ENCODE data around the gene HOOK1. TPM values are rescaled to one million over a fixed set of nuclear protein-coding genes. Genes with fewer than 3 reads are reported as not detected.
"Not testable (repeated sequence)": the region's sequence is repeated elsewhere in the genome, so short reads cannot be mapped to it uniquely, and the experiment has no call there.

HOOK1 gene
- total RNA-seq, 2 experiments from 2014 or later = 8.6 to 11.1 TPM

DNA sequence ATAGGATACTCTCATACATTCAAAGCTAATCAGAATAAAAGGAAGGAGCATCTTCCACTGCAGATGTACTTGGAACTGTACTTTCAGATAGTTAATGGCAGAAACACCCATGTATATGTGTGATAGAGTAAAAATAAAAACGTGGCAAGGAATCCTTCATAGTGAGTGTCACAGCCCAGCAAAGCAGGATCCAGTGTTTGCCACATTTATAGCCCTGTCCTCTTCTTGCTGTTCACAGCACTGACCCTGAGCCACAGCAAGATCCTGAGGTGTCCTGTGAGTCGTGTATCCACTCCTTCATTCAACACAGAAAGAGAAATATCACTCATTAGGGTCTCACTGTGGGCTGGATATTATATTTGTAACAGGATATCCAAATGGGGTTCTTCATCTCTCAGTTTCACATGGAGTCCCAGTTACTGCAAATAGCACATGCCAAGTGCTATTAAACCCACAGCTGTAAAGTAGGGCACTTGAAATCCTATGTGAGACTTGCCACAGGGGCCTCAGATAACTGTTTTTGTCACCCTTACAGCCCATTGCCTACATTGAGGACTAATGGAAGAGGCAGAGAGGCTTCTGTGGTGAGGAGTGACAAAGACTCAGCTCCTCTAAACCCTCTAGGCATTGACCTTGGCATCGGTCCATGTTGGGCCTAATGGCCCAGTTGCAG is 70.5 kb downstream of the HOOK1 start:
- peaks cover 7% of the 10 kb centered on the region for H3K36me3 Mint-ChIP-seq
- POLR2A ChIA-PET = no interaction called here
- no peak for ATAC-seq (ENCODE audit: low read depth)

DNA sequence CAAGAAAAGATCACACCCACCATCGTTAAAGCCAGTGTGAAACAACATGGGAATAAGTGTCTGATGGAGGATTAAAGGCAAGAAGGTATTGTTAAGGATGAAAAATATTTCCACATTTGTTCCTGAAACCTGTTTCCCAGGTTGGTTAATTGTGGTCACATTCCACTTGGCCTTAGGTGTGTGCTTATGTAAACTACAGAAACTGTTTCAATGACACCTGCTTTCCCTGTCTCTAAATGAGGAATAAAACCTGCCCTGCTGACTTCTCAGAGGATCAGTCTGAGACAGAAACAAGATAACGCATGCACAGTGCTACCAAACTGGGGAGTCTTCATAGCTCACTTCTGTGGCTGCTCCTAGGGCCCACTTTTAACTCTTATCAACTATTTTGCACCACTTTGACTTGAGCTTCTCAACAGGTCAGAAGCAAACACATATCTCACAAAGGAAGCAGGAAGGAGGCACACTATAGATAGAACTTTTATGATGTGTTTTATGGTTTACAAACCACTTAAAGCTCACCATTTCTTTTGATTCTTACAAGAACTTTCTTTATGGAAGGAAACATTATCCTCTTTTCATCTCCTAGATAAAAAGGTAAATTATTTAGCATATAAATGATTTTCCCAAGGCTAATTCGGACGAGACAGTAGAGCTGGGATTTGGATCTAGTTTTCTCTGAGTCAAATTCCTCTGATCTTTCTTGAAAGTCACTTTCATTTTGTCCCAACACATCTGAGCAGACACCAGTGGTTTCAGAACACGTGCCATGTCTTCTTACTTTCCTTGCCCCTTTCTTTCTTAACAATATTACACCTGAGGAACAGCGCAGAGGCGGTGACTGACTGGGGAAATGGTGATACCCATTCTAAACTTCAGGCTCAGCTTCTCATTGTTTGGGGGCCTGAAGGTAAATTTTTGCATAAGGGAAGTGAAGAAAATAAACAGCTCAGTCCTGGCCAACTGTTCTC is 78.4 kb downstream of the HOOK1 start:
- ATAC-seq (ENCODE audit: low read depth) (peak; percentile 74), DNase-seq (no peak)
- H3K4me1 Mint-ChIP-seq = peaks cover 11% of the 10 kb centered on the region
- H3K36me3 Mint-ChIP-seq = peaks cover 11% of the 10 kb centered on the region
- no peaks in the 10 kb centered on the region for H3K27me3 Mint-ChIP-seq
- peak overlapping the region; percentile 54 for H3K4me3 Mint-ChIP-seq
- H3K27ac Mint-ChIP-seq = peak overlapping the region; percentile 85
- POLR2A ChIA-PET = interaction anchor here (0.7 kb wide), 1 partner anchor 865 kb away, joined by 4 read pairs; no protein-coding TSS in a partner anchor
- peaks cover 17% of the 10 kb centered on the region for H3K9me3 Mint-ChIP-seq

More for the DNA sequence above, 70.5 kb downstream of the HOOK1 start:
- Mint-ChIP-seq H3K9me3 (peaks cover 15% of the 10 kb centered on the region), H3K4me3 (no peak overlapping the region), H3K27me3 (peaks cover 4% of the 10 kb centered on the region), H3K4me1 (no peaks in the 10 kb centered on the region), H3K27ac (no peak overlapping the region)
- DNase-seq = no peak

DNA sequence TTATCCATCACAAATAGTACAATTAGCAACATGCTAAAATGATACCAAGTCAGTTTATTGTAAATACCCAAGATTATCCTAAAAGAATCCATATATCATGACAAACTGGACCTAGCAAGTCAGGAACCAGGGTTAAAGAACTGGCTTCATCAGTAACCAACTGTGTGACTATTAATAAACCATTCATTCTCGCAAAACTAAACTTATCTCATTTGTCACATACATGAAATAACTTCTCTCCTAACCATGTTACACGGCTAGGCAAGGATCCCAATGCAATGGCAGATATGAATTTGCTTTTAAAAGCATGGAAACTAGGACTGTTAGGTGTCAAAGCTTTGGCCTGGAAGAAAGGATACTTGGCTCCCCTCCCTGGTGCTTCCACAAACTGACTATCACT is 82.4 kb downstream of the HOOK1 start:
- Mint-ChIP-seq H3K4me1 (peaks cover 11% of the 10 kb centered on the region), H3K9me3 (no peaks in the 10 kb centered on the region), H3K27me3 (no peaks in the 10 kb centered on the region), H3K27ac (no peak overlapping the region), H3K4me3 (no peak overlapping the region), H3K36me3 (peaks cover 10% of the 10 kb centered on the region)
- POLR2A ChIA-PET = no interaction called here
- ATAC-seq (ENCODE audit: low read depth) (no peak), DNase-seq (no peak)

DNA sequence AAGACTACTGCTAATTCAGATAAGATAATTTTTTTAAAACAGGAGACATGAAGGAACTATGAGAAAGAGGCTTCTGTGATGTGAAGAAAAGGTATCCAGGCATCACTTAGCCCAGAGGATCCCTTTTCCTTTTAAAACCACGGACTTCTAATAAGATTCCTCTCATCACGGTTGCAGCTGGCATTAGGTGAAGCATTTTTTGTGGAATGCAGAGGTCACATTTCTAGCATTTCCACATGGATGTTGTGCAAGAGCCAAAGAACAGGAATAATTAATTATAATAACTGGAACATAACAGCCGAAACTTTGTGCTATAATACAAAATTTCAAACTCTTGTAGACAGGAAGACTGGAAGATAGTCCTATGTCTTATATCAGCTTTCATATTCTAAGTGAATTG is 84.2 kb downstream of the HOOK1 start:
- no peaks in the 10 kb centered on the region for H3K9me3 Mint-ChIP-seq
- ATAC-seq (ENCODE audit: low read depth) (no peak), DNase-seq (no peak)
- no peak overlapping the region for H3K27ac Mint-ChIP-seq
- no peak overlapping the region for H3K4me3 Mint-ChIP-seq
- peaks cover 5% of the 10 kb centered on the region for H3K4me1 Mint-ChIP-seq
- POLR2A ChIA-PET = no interaction called here
- peaks cover 13% of the 10 kb centered on the region for H3K36me3 Mint-ChIP-seq
- H3K27me3 Mint-ChIP-seq = no peaks in the 10 kb centered on the region

DNA sequence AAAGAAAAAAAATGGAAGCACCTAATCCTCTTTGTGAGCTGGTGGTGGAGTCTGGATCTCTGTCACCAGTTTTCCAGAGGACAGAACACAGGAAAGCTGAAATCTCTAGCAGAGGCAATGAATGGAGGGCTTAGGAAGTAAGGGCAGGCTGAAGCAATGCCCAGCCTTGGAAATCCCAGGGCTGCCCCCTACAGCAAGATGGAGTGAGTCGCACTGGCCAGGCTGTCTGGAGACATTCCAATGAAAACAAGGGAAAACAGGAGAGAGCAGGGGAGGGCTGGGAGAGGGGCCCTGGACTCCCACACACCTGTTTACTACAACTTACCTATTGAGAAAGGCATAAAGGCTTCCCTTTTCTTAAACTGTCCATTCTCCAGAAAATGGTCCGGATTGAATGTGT is 85.9 kb downstream of the HOOK1 start:
- POLR2A ChIA-PET = no interaction called here
- H3K36me3 Mint-ChIP-seq = peaks cover 14% of the 10 kb centered on the region
- H3K9me3 Mint-ChIP-seq = no peaks in the 10 kb centered on the region
- ATAC-seq (ENCODE audit: low read depth) = no peak
- H3K4me1 Mint-ChIP-seq = peaks cover 3% of the 10 kb centered on the region
- DNase-seq = no peak
- H3K27ac Mint-ChIP-seq = no peak overlapping the region
- no peaks in the 10 kb centered on the region for H3K27me3 Mint-ChIP-seq
- H3K4me3 Mint-ChIP-seq = no peak overlapping the region

DNA sequence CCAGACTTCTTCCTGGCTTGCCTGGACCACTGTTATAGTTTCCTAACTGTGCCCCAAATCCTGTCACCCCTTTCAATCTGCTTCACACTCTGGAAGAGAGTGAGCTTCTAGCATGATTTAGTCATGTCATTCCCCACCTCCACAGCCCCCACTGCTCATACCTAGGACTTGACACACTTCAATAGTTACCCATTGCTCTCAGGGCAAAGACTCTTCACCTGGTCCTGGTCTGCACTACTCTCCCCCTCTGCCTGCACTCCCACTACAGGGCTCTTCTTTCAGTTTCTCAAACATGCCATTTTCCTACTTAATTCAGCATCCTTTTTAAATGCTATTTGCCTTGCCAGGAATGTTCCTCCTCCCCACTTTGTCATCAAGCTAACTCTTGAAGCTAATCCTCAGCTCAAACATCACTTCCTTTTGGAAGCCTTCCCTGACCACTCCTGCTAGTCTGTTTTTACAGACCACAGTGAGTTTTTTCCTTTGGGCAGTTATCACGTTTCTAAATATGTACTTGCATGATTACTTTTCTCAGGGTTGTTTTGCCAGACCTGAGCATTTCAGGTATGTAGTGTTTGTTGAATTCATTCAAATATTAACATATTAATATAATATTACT is 87.1 kb downstream of the HOOK1 start:
- POLR2A ChIA-PET = no interaction called here
- no peaks in the 10 kb centered on the region for H3K27me3 Mint-ChIP-seq
- ATAC-seq (ENCODE audit: low read depth) (no peak), DNase-seq (no peak)
- no peak overlapping the region for H3K4me3 Mint-ChIP-seq
- no peak overlapping the region for H3K27ac Mint-ChIP-seq
- H3K9me3 Mint-ChIP-seq = no peaks in the 10 kb centered on the region
- peaks cover 3% of the 10 kb centered on the region for H3K4me1 Mint-ChIP-seq
- H3K36me3 Mint-ChIP-seq = peaks cover 11% of the 10 kb centered on the region

DNA sequence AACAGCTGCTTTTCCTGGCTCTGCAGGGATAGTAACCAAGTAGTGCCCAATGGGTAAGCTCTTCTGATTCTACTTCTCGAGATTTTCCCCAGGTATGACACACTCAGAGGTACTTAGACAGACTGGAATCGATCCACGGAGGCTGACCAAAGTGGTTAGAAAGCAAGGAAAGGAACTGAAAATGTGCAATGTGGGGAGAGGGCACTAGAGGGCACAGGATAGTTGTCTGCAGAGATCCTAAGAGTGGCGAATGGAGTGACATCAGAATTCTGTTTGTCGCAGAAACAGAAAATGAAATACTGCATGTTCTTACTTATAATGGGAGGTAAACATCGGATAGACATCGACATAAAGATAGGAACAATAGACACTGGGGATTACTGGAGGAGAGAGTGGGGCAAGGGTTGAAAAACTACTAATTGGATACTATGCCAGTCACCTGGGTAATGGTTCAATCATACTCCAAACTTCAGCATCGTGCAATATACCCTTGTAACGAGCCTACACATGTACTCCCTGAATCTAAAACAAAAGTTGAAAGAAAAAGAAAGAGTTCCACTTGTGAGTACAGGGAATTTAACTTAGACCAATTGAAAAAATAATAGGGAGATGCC is 88.5 kb downstream of the HOOK1 start:
- no peaks in the 10 kb centered on the region for H3K27me3 Mint-ChIP-seq
- ATAC-seq (ENCODE audit: low read depth) (peak; percentile 56), DNase-seq (no peak)
- no peaks in the 10 kb centered on the region for H3K9me3 Mint-ChIP-seq
- no peak overlapping the region for H3K27ac Mint-ChIP-seq
- H3K4me3 Mint-ChIP-seq = no peak overlapping the region
- peaks cover 3% of the 10 kb centered on the region for H3K4me1 Mint-ChIP-seq
- POLR2A ChIA-PET = no interaction called here
- H3K36me3 Mint-ChIP-seq = peaks cover 10% of the 10 kb centered on the region

DNA sequence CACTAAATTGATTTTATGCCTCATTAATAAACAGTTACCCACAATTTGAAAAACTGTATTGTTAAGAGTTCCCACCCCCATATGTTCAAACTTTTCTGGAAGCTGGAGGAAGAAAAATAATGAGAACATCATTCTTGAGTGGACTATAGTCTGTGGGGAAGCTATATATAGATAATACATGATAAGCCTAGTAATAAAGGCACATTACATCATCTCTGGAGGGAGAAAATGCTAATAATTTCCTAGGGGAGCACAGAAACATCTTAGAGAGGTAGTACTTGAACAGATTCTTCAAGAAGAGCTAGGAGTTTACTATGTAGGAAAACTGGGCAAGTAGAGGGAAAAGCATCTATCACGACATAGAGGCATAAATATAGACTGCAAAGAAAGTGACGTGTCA is 92.2 kb downstream of the HOOK1 start:
- H3K9me3 Mint-ChIP-seq = no peaks in the 10 kb centered on the region
- DNase-seq = no peak

DNA sequence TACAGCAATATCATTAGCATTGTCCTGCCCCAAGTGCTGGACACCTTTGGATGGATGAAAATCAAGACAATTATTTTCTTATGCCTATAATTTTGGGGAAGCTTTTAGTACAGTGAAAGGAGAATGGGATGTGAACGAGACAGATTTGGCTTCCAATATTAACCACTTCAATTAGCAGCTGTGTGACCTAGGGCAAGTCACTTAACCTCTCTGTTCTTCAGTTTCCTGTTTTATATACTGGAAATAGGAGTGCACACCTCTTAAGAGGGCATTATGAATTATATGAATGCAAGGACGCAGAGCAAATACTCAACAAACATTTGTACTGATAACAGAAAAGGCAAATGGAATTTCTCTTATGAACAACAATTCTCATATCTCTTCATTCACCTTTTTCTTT is 93.3 kb downstream of the HOOK1 start:
- no peak overlapping the region for H3K4me3 Mint-ChIP-seq
- no peak for ATAC-seq (ENCODE audit: low read depth)

More for the DNA sequence above, 92.2 kb downstream of the HOOK1 start:
- Mint-ChIP-seq H3K27ac (no peak overlapping the region), H3K4me3 (no peak overlapping the region), H3K36me3 (peaks cover 13% of the 10 kb centered on the region), H3K27me3 (no peaks in the 10 kb centered on the region), H3K4me1 (peaks cover 3% of the 10 kb centered on the region)
- no peak for ATAC-seq (ENCODE audit: low read depth)
- POLR2A ChIA-PET = no interaction called here

DNA sequence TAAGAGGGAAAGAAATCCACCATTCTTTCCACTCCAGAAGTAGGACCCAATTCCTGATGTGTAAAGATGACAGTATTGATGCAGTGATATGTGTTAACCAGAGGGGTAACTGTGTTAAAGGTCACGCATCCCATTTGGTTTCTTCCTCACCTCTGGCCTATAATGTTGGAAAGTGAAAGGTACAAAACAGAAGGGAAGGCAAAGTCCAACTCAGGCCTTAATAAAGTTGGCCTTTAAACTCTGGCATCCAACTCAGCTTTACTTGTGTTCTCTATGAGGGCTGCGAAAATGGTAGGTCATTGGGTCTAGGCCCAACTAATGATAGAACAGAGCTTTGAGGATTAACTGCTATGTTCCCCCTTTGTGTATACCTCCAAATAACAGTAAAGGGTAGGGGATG is 93.9 kb downstream of the HOOK1 start:
- H3K27ac Mint-ChIP-seq = no peak overlapping the region
- peaks cover 14% of the 10 kb centered on the region for H3K36me3 Mint-ChIP-seq
- no peaks in the 10 kb centered on the region for H3K9me3 Mint-ChIP-seq
- DNase-seq (no peak), ATAC-seq (ENCODE audit: low read depth) (no peak)
- H3K27me3 Mint-ChIP-seq = no peaks in the 10 kb centered on the region
- H3K4me3 Mint-ChIP-seq = no peak overlapping the region
- H3K4me1 Mint-ChIP-seq = no peaks in the 10 kb centered on the region
- POLR2A ChIA-PET = no interaction called here

More for the DNA sequence above, 93.3 kb downstream of the HOOK1 start:
- DNase-seq = no peak
- peaks cover 16% of the 10 kb centered on the region for H3K36me3 Mint-ChIP-seq
- no peaks in the 10 kb centered on the region for H3K27me3 Mint-ChIP-seq
- POLR2A ChIA-PET = no interaction called here
- H3K4me1 Mint-ChIP-seq = peaks cover 2% of the 10 kb centered on the region
- no peaks in the 10 kb centered on the region for H3K9me3 Mint-ChIP-seq
- H3K27ac Mint-ChIP-seq = no peak overlapping the region

DNA sequence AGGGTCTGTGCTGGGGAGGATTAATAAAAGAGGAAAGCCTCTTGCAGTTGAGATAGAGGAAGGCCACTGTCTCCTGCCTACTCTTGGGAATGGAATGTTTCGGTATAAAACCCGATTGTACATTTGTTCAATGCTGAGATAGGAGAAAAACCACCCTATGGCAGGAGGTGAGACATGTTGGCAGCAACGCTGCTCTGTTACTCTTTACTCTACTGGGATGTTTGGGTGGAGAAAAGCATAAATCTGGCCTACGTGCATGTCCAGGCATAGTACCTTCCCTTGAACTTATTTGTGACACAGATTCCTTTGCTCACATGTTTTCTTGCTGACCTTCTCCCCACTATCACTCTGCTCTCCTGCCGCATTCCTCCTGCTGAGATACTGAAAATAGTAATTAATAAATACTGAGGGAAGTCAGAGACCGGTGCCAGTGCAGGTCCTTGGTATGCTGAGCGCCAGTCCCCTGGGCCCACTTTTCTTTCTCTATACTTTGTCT is 100.1 kb downstream of the HOOK1 start:
- H3K27me3 Mint-ChIP-seq; POLR2A ChIA-PET; DNase-seq; H3K4me1 Mint-ChIP-seq; H3K27ac Mint-ChIP-seq; H3K9me3 Mint-ChIP-seq; ATAC-seq (ENCODE audit: low read depth); H3K4me3 Mint-ChIP-seq; H3K36me3 Mint-ChIP-seq: not testable (repeated sequence)

DNA sequence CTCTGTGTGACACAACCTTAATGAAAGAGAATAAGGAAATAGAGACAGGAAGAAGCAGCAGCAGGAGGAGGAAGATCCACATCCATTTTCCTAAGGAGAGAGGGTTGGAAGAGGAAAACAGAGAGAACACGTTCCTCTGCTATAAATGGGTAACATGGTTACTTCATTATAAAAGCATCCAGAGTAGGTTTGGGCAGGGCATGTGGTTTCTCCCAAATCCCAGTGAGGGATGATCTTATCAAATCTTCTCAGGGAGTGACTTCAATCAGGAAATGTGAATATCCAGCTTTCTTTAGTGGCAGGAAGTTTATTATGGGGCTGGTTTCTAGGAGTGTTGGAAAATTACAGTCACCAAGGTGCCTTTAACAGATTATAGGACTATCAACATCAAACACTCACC is 100.8 kb downstream of the HOOK1 start:
- ATAC-seq (ENCODE audit: low read depth) (no peak), DNase-seq (no peak)
- no peak overlapping the region for H3K4me3 Mint-ChIP-seq
- H3K4me1 Mint-ChIP-seq = peaks cover 8% of the 10 kb centered on the region
- no peaks in the 10 kb centered on the region for H3K27me3 Mint-ChIP-seq
- H3K9me3 Mint-ChIP-seq = no peaks in the 10 kb centered on the region
- no peak overlapping the region for H3K27ac Mint-ChIP-seq
- POLR2A ChIA-PET = no interaction called here
- peaks cover 10% of the 10 kb centered on the region for H3K36me3 Mint-ChIP-seq
